Activated CD8-positive, alpha-beta memory T cell treated with anti-CD3 and anti-CD28 coated beads for 36 hours (primary cell): ENCODE measurements around the gene MARK4. TPM values are rescaled to one million over a fixed set of nuclear protein-coding genes. Genes with fewer than 3 reads are reported as not detected.
"Not testable (repeated sequence)": the region's sequence is repeated elsewhere in the genome, so short reads cannot be mapped to it uniquely, and the experiment has no call there.

ENCODE experiments used
- CTCF ChIA-PET: fragments of 350-600 bp; sonication (Branson Sonifier 250); formaldehyde crosslinking; loops from one replicate; lab custom pipeline; 2021; ENCODE audit warnings: antibody characterized with exemption; lab: Charles Lee
- POLR2A ChIA-PET: fragments of 350-600 bp; sonication (Branson Sonifier 250); formaldehyde crosslinking; loops from one replicate; lab custom pipeline; 2021; ENCODE audit warnings: antibody characterized with exemption; lab: Charles Lee
- total RNA-seq, 2 experiments: library from RNA; stranded (reverse); gene quantifications; one replicate each; pipeline ENCODE4 v1.2.3, GENCODE V29; 2021

Gene MARK4
- total RNA-seq, 2 experiments from 2014 or later, result 21.2 to 21.6 TPM

GRCh38 chr19:45264781-45265317 lies 13.8 kb downstream of the MARK4 start:
- POLR2A ChIA-PET, result interaction anchor here (0.5 kb wide), 1 partner anchor 20 kb away, joined by 7 read pairs; no protein-coding TSS in a partner anchor
- CTCF ChIA-PET, result no interaction called here

GRCh38 chr19:45265375-45265774 lies 14.3 kb downstream of the MARK4 start:
- ChIA-PET CTCF (no interaction called here), POLR2A (interaction anchor here (0.5 kb wide), 1 partner anchor 20 kb away, joined by 7 read pairs; no protein-coding TSS in a partner anchor)

- ChIA-PET POLR2A (no interaction called here), CTCF (no interaction called here)
These were observed 16.2 kb downstream of the MARK4 start for GRCh38 chr19:45267296-45267695.

- CTCF ChIA-PET, result not testable (repeated sequence)
- POLR2A ChIA-PET, result interaction anchor here (0.5 kb wide), 1 partner anchor 15 kb away, joined by 3 read pairs; no protein-coding TSS in a partner anchor
These were observed 18.9 kb downstream of the MARK4 start for GRCh38 chr19:45269939-45270338.

GRCh38 chr19:45271098-45271734 lies 20.1 kb downstream of the MARK4 start:
- POLR2A ChIA-PET, result no interaction called here
- CTCF ChIA-PET, result no interaction called here

- POLR2A ChIA-PET, result no interaction called here
- CTCF ChIA-PET, result no interaction called here
These were observed 20.7 kb downstream of the MARK4 start for GRCh38 chr19:45271735-45272108.

GRCh38 chr19:45273521-45273855 lies 22.4 kb downstream of the MARK4 start:
- ChIA-PET POLR2A (no interaction called here), CTCF (no interaction called here)

GRCh38 chr19:45275370-45275971 lies 24.4 kb downstream of the MARK4 start:
- CTCF ChIA-PET, result interaction anchor here (1.1 kb wide), 1 partner anchor 26 kb away, joined by 3 read pairs; no protein-coding TSS in a partner anchor
- POLR2A ChIA-PET, result no interaction called here

GRCh38 chr19:45276284-45276687 lies 25.2 kb downstream of the MARK4 start:
- CTCF ChIA-PET, result interaction anchor here (1.1 kb wide), 1 partner anchor 26 kb away, joined by 3 read pairs; no protein-coding TSS in a partner anchor
- POLR2A ChIA-PET, result no interaction called here

- POLR2A ChIA-PET, result no interaction called here
These were observed 27.0 kb downstream of the MARK4 start for GRCh38 chr19:45278087-45278486.

GRCh38 chr19:45279587-45280192 lies 28.6 kb downstream of the MARK4 start:
- ChIA-PET POLR2A (no interaction called here), CTCF (no interaction called here)

More at GRCh38 chr19:45278087-45278486, 27.0 kb downstream of the MARK4 start:
- CTCF ChIA-PET, result interaction anchor here (0.5 kb wide), 1 partner anchor 523 kb away, joined by 3 read pairs; no protein-coding TSS in a partner anchor

GRCh38 chr19:45280471-45280961 lies 29.4 kb downstream of the MARK4 start:
- ChIA-PET POLR2A (interaction anchor here (0.5 kb wide), 1 partner anchor 83 kb away, joined by 3 read pairs; no protein-coding TSS in a partner anchor), CTCF (no interaction called here)

- ChIA-PET POLR2A (interaction anchor here (0.7 kb wide), 1 partner anchor 140 kb away, joined by 4 read pairs; no protein-coding TSS in a partner anchor), CTCF (interaction anchor here (0.6 kb wide), 1 partner anchor 105 kb away, joined by 3 read pairs; the partner anchor contains the start of gene BLOC1S3)
These were observed 32.5 kb downstream of the MARK4 start for GRCh38 chr19:45283443-45284033.

- POLR2A ChIA-PET, result no interaction called here
- CTCF ChIA-PET, result no interaction called here
These were observed 39.4 kb downstream of the MARK4 start for GRCh38 chr19:45290381-45290931.

GRCh38 chr19:45291834-45292233 lies 40.8 kb downstream of the MARK4 start:
- CTCF ChIA-PET, result no interaction called here
- POLR2A ChIA-PET, result interaction anchor here (1.1 kb wide), 1 partner anchor 199 kb away, joined by 3 read pairs; no protein-coding TSS in a partner anchor

GRCh38 chr19:45293682-45294081 lies 42.6 kb downstream of the MARK4 start:
- POLR2A ChIA-PET, result no interaction called here
- CTCF ChIA-PET, result no interaction called here

- POLR2A ChIA-PET, result no interaction called here
- CTCF ChIA-PET, result no interaction called here
These were observed 43.4 kb downstream of the MARK4 start for GRCh38 chr19:45294291-45295029.

GRCh38 chr19:45295873-45296272 lies 44.8 kb downstream of the MARK4 start:
- ChIA-PET CTCF (no interaction called here), POLR2A (no interaction called here)
